ENCODE data around the gene E2F2.

GRCh38 chr1:23573574-23574182, 42.6 kb upstream of the E2F2 start:
- no peak for TF ChIP-seq CTCF (IDR thresholded peaks at IDR 0.05 in 4 of 5, conservative IDR thresholded peaks at IDR 0.05 in 1 of 5)
- no peak for TF ChIP-seq POLR2A (IDR thresholded peaks at IDR 0.05)

Measured in gastrocnemius medialis (tissue), 4 donors.